Breast epithelium (tissue), 3 donors: Measurements from ENCODE around the gene KIF1C.

Experiments
- POLR2A ChIP-seq: fragments of 450-650 bp; IDR thresholded peaks from one replicate; pipeline ENCODE4 v1.6.1; 2016; ENCODE audit warnings: antibody characterized with exemption, mild to moderate bottlenecking, moderate library complexity
- TF ChIP-seq, protein P1 (sequence below), 3 donors: fragments of 450-650 bp; IDR thresholded peaks; one replicate each; pipeline ENCODE4 v1.5.1; 2016 to 2017; ENCODE audit warnings: antibody characterized with exemption in 3 of 3, mild to moderate bottlenecking in 3 of 3, moderate library complexity in 3 of 3

DNA sequence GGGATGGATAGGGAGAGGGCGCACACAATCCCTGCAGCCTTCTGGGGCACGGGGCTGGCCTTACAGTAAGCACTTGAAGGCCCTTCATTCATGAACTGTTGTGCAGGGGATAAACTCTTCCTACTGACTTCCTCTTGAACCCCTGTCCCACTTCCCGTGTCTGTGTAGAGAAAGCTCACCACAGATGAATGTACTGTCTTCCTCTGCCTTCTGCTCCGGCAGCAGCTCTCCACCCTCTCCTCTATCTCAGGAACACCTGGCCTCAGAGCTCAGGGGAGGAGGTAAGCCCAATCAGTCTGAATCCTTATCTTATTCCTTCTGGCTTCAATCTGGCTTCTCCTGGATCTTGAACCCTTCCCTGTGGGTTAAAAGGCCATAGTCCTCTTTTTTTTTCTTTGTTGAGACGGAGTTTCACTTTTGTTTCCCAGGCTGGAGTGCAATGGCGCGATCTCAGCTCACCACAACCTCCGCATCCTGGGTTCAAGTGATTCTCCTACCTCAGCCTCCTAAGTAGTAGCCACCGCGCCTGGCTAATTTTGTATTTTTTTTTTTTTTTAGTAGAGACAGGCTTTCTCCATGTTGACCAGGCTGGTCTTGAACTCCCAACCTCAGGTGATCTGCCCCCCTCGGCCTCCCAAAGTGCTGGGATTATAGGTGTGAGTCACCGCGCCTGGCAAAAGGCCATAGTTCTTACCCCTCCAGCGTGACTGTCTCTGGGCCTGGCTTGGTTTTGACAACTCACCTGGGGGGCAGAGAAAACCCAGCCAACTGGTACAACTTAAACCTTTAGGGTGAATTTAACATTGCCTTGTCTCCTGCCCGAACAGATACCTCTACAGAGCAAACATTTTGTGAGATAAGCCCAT, 44.6 kb downstream of the KIF1C start:
- no peak for TF ChIP-seq POLR2A
- TF ChIP-seq, protein P1, sequence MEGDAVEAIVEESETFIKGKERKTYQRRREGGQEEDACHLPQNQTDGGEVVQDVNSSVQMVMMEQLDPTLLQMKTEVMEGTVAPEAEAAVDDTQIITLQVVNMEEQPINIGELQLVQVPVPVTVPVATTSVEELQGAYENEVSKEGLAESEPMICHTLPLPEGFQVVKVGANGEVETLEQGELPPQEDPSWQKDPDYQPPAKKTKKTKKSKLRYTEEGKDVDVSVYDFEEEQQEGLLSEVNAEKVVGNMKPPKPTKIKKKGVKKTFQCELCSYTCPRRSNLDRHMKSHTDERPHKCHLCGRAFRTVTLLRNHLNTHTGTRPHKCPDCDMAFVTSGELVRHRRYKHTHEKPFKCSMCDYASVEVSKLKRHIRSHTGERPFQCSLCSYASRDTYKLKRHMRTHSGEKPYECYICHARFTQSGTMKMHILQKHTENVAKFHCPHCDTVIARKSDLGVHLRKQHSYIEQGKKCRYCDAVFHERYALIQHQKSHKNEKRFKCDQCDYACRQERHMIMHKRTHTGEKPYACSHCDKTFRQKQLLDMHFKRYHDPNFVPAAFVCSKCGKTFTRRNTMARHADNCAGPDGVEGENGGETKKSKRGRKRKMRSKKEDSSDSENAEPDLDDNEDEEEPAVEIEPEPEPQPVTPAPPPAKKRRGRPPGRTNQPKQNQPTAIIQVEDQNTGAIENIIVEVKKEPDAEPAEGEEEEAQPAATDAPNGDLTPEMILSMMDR (IDR thresholded peaks at IDR 0.05), result no peak
